Gastrocnemius medialis (tissue), 4 donors: Measurements from ENCODE around the gene DNAH5.

Experiments
- POLR2A ChIP-seq, 2 donors: fragments of 450-650 bp; IDR thresholded peaks; one replicate each; pipeline ENCODE4 v1.6.1; 2017; ENCODE audit warnings: antibody characterized with exemption in 2 of 2, mild to moderate bottlenecking in 2 of 2, moderate library complexity in 2 of 2
- TF ChIP-seq, protein P1 (sequence below), 5 experiments: fragments of 450-650 bp in 3 of 5; fragments of 200-600 bp in 2 of 5; sonication (generic) in 2 of 5; IDR thresholded peaks in 4 of 5; conservative IDR thresholded peaks in 1 of 5; 1 replicate in 4 of 5; 2 replicates in 1 of 5; pipeline ENCODE4 v1.5.1; 2016 to 2019; ENCODE audit warnings: antibody characterized with exemption in 5 of 5, mild to moderate bottlenecking in 3 of 5, moderate library complexity in 3 of 5

DNA sequence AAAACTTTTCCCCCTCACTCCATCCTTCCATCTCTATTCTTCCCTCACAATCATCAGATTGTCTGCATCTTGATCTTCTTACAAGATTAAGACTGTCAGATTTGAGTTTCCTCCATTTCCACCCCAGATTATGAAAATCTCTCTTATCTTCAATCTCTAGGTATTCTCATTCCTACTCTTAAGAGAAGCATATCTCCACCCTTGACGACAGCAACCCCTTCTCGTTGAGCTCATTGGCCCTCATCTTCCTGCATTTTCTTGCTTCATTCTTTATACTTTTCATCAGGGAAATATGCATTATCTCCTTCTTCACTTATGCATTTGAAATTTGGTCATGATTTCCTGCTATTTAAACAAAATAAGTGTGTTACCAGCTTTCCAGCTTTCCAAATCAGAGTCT is 301.3 kb downstream of the DNAH5 start:
- TF ChIP-seq, protein P1, sequence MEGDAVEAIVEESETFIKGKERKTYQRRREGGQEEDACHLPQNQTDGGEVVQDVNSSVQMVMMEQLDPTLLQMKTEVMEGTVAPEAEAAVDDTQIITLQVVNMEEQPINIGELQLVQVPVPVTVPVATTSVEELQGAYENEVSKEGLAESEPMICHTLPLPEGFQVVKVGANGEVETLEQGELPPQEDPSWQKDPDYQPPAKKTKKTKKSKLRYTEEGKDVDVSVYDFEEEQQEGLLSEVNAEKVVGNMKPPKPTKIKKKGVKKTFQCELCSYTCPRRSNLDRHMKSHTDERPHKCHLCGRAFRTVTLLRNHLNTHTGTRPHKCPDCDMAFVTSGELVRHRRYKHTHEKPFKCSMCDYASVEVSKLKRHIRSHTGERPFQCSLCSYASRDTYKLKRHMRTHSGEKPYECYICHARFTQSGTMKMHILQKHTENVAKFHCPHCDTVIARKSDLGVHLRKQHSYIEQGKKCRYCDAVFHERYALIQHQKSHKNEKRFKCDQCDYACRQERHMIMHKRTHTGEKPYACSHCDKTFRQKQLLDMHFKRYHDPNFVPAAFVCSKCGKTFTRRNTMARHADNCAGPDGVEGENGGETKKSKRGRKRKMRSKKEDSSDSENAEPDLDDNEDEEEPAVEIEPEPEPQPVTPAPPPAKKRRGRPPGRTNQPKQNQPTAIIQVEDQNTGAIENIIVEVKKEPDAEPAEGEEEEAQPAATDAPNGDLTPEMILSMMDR (IDR thresholded peaks at IDR 0.05 in 4 of 5, conservative IDR thresholded peaks at IDR 0.05 in 1 of 5): no peak
- no peak for TF ChIP-seq POLR2A (IDR thresholded peaks at IDR 0.05)
